HepG2 (cell line): Measurements from ENCODE around the gene KLHL12. TPM values are rescaled to one million over a fixed set of nuclear protein-coding genes. Genes with fewer than 3 reads are reported as not detected.

Source experiments
- ADNP ChIP-seq: sonication (generic); formaldehyde crosslinking; IDR thresholded peaks from 2 replicates; pipeline ENCODE4 v1.4.0; 2020; ENCODE audit warnings: missing genetic modification reagents
- AHR ChIP-seq: IDR thresholded peaks from 2 replicates; pipeline ENCODE4 v1.6.1; 2018; ENCODE audit warnings: missing genetic modification reagents, missing compliant biosample characterization
- ARNT2 ChIP-seq: sonication (generic); formaldehyde crosslinking; IDR thresholded peaks from 2 replicates; pipeline ENCODE4 v1.8.0; 2022; ENCODE audit warnings: mild to moderate bottlenecking, low read depth, missing genetic modification reagents, moderate library complexity
- CREM ChIP-seq, 2 experiments: sonication (generic) in 1 of 2; formaldehyde crosslinking in 1 of 2; IDR thresholded peaks; 2 replicates each; pipeline versions ENCODE4 v1.4.0 to v1.6.1; 2016 to 2020; ENCODE audit warnings: antibody characterized with exemption in 1 of 2, mild to moderate bottlenecking in 1 of 2, missing genetic modification reagents in 1 of 2
- FOXA1 ChIP-seq, 2 experiments: fragments of 450-650 bp in 1 of 2; sonication (generic) in 1 of 2; formaldehyde crosslinking in 1 of 2; IDR thresholded peaks; 2 replicates each; pipeline versions ENCODE4 v1.4.0 to v1.6.1; 2016 to 2020; ENCODE audit warnings: missing genetic modification reagents in 1 of 2
- NFKBIZ ChIP-seq: IDR thresholded peaks from 2 replicates; pipeline ENCODE4 v1.6.1; 2018; ENCODE audit warnings: missing genetic modification reagents, missing compliant biosample characterization
- NR2F1 ChIP-seq, 2 experiments: fragments of 450-650 bp in 1 of 2; formaldehyde crosslinking in 1 of 2; IDR thresholded peaks; 2 replicates each; pipeline versions ENCODE4 v1.5.0 to v1.6.1; 2016 to 2020; ENCODE audit warnings: mild to moderate bottlenecking in 1 of 2, missing compliant biosample characterization in 1 of 2, missing genetic modification reagents in 1 of 2, moderate library complexity in 1 of 2
- NR3C1 ChIP-seq: sonication (generic); formaldehyde crosslinking; IDR thresholded peaks from 2 replicates; pipeline ENCODE4 v1.4.0; 2020; ENCODE audit warnings: missing genetic modification reagents
- PTBP1 ChIP-seq: fragments of 200-400 bp; formaldehyde crosslinking; IDR thresholded peaks from 2 replicates; pipeline ENCODE4 v1.6.1; 2018; ENCODE audit warnings: low read length, low read depth; ENCODE audit not compliant: poor library complexity, severe bottlenecking
- RFX5 ChIP-seq: IDR thresholded peaks from 2 replicates; pipeline ENCODE4 v1.6.1; 2011; ENCODE audit warnings: low read depth, low read length, improper control_type of control experiment
- SALL2 ChIP-seq: sonication (generic); formaldehyde crosslinking; IDR thresholded peaks from 2 replicates; pipeline ENCODE4 v1.8.1; 2023; ENCODE audit warnings: mild to moderate bottlenecking, missing genetic modification reagents, inconsistent platforms
- ZNF660 ChIP-seq: sonication (generic); formaldehyde crosslinking; IDR thresholded peaks from 2 replicates; pipeline ENCODE4 v1.5.1; 2020; ENCODE audit warnings: mild to moderate bottlenecking, low read depth, missing genetic modification reagents, borderline replicate concordance
- ZNF839 ChIP-seq: sonication (generic); formaldehyde crosslinking; IDR thresholded peaks from 2 replicates; pipeline ENCODE4 v1.4.0; 2020; ENCODE audit warnings: missing genetic modification reagents, mild to moderate bottlenecking, borderline replicate concordance
- polyA plus RNA-seq, 8 experiments: library from polyadenylated mRNA; depleted of rRNA in 3 of 8; stranded (reverse) in 7 of 8; unstranded in 1 of 8; fragments of >200 nt; fragmentation: Illumina TruSeq in 4 of 8; extraction: Trizol in 4 of 8; gene quantifications; 2 replicates each; pipeline versions ENCODE4 v1.2.1 to v1.2.3, GENCODE V29; 2011 to 2016; ENCODE audit warnings: low read depth in 4 of 8, missing spikeins in 1 of 8, mixed read lengths in 1 of 8; ENCODE audit not compliant: insufficient read depth in 1 of 8
- total RNA-seq, 5 experiments: library from RNA; depleted of rRNA; stranded (reverse); fragments of >200 nt; fragmentation: Illumina TruSeq; extraction: Trizol; gene quantifications; 2 replicates each; pipeline ENCODE4 v1.2.3, GENCODE V29; 2016; ENCODE audit warnings: low read depth in 1 of 5
- TF ChIP-seq, protein P1 (sequence below): sonication (generic); formaldehyde crosslinking; IDR thresholded peaks from 2 replicates; pipeline ENCODE4 v1.5.1; 2020; ENCODE audit warnings: mild to moderate bottlenecking, missing genetic modification reagents, moderate library complexity
- TF ChIP-seq, protein P2 (sequence below): IDR thresholded peaks from 2 replicates; pipeline ENCODE4 v1.6.1; 2018; ENCODE audit warnings: missing genetic modification reagents
- TF ChIP-seq, protein P3 (sequence below): sonication (generic); formaldehyde crosslinking; IDR thresholded peaks from 2 replicates; pipeline ENCODE4 v1.8.0; 2022; ENCODE audit warnings: mild to moderate bottlenecking, missing genetic modification reagents, borderline replicate concordance
- TF ChIP-seq, protein P4 (sequence below): sonication (generic); formaldehyde crosslinking; IDR thresholded peaks from 2 replicates; pipeline ENCODE4 v1.5.1; 2020; ENCODE audit warnings: missing genetic modification reagents, mild to moderate bottlenecking, borderline replicate concordance
- TF ChIP-seq, protein P5 (sequence below): sonication (generic); formaldehyde crosslinking; IDR thresholded peaks from 2 replicates; pipeline ENCODE4 v1.4.0; 2020; ENCODE audit warnings: mild to moderate bottlenecking, missing genetic modification reagents

Gene KLHL12
- total and polyA plus RNA-seq, 2 of the 13 experiments (the other 11 are each of a cell fraction or from before 2014, with no cell fraction given), result 19.2 to 25.2 TPM

DNA sequence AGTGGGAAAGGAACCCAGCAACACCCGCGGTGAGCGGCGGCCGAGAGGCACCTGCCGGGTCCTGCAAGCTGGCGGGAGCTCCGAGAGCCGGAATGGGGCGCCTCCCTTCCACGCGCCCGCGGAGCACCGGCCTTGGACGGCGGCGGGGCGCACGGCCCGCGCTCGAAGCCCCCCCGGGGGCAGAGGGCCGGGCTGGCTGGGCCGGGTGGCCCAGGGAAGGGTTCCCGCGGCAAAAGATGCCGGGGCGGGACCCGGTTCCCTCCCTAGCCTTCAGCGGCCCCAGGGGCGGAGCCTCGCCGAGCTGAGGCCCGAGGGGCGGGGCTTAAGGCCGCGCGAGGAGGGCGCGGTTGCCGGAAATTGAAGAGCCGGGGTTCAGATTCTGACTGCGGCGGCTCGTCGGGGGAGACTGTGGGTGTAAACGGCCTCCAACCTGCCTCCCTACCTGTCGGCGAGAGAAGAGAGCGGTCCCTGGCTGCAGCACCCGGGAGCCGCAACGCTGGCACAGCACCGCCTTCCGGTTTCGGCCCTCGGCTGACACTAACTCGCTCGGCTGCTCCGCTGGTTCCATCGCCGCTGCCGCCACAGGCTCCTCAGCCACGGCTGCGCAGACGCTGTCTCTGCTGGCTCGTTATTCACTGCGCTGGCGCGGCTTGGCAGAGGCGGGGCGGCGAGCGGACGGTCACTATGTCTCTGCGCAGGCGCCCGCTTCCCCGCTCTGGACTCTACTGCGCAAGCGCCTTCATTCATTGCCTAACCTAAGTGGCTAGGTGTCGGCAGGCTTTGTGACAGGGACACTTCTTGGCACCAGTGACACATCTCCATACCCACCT, 38.3 kb downstream of the KLHL12 start, which contains the start of gene RABIF (continued):
- TF ChIP-seq ZNF839 (CRISPR knock-in tag) (no peak), SALL2 (peak; percentile 84), ARNT2 (CRISPR knock-in tag) (peak; percentile 83; the same call in 1 of the 2 replicates), NR2F1 (CRISPR knock-in tag; IDR thresholded peaks at IDR 0.05) (no peak), RFX5 (no peak), CREM (IDR thresholded peaks at IDR 0.05) (no peak), CREM (CRISPR knock-in tag; IDR thresholded peaks at IDR 0.05) (no peak), ZNF660 (CRISPR knock-in tag) (no peak), PTBP1 (no peak), NR3C1 (CRISPR knock-in tag) (no peak), AHR (no peak), ADNP (CRISPR knock-in tag) (no peak), NFKBIZ (CRISPR knock-in tag) (no peak; the same call in 1 of the 2 replicates), FOXA1 (IDR thresholded peaks at IDR 0.05) (no peak), FOXA1 (CRISPR knock-in tag; IDR thresholded peaks at IDR 0.05) (no peak)
- TF ChIP-seq, protein P1, sequence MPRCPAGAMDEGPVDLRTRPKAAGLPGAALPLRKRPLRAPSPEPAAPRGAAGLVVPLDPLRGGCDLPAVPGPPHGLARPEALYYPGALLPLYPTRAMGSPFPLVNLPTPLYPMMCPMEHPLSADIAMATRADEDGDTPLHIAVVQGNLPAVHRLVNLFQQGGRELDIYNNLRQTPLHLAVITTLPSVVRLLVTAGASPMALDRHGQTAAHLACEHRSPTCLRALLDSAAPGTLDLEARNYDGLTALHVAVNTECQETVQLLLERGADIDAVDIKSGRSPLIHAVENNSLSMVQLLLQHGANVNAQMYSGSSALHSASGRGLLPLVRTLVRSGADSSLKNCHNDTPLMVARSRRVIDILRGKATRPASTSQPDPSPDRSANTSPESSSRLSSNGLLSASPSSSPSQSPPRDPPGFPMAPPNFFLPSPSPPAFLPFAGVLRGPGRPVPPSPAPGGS (CRISPR knock-in tag), result peak; percentile 84
- TF ChIP-seq, protein P2, sequence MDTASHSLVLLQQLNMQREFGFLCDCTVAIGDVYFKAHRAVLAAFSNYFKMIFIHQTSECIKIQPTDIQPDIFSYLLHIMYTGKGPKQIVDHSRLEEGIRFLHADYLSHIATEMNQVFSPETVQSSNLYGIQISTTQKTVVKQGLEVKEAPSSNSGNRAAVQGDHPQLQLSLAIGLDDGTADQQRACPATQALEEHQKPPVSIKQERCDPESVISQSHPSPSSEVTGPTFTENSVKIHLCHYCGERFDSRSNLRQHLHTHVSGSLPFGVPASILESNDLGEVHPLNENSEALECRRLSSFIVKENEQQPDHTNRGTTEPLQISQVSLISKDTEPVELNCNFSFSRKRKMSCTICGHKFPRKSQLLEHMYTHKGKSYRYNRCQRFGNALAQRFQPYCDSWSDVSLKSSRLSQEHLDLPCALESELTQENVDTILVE (CRISPR knock-in tag), result peak; percentile 68; the same call in 1 of the 2 replicates
- TF ChIP-seq, protein P3, sequence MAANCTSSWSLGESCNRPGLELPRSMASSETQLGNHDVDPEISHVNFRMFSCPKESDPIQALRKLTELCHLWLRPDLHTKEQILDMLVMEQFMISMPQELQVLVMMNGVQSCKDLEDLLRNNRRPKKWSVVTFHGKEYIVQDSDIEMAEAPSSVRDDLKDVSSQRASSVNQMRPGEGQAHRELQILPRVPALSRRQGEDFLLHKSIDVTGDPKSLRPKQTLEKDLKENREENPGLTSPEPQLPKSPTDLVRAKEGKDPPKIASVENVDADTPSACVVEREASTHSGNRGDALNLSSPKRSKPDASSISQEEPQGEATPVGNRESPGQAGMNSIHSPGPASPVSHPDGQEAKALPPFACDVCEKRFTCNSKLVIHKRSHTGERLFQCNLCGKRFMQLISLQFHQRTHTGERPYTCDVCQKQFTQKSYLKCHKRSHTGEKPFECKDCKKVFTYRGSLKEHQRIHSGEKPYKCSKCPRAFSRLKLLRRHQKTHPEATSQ (CRISPR knock-in tag), result peak; percentile 83; the same call in 1 of the 2 replicates
- TF ChIP-seq, protein P4, sequence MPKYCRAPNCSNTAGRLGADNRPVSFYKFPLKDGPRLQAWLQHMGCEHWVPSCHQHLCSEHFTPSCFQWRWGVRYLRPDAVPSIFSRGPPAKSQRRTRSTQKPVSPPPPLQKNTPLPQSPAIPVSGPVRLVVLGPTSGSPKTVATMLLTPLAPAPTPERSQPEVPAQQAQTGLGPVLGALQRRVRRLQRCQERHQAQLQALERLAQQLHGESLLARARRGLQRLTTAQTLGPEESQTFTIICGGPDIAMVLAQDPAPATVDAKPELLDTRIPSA (CRISPR knock-in tag), result no peak
- TF ChIP-seq, protein P5, sequence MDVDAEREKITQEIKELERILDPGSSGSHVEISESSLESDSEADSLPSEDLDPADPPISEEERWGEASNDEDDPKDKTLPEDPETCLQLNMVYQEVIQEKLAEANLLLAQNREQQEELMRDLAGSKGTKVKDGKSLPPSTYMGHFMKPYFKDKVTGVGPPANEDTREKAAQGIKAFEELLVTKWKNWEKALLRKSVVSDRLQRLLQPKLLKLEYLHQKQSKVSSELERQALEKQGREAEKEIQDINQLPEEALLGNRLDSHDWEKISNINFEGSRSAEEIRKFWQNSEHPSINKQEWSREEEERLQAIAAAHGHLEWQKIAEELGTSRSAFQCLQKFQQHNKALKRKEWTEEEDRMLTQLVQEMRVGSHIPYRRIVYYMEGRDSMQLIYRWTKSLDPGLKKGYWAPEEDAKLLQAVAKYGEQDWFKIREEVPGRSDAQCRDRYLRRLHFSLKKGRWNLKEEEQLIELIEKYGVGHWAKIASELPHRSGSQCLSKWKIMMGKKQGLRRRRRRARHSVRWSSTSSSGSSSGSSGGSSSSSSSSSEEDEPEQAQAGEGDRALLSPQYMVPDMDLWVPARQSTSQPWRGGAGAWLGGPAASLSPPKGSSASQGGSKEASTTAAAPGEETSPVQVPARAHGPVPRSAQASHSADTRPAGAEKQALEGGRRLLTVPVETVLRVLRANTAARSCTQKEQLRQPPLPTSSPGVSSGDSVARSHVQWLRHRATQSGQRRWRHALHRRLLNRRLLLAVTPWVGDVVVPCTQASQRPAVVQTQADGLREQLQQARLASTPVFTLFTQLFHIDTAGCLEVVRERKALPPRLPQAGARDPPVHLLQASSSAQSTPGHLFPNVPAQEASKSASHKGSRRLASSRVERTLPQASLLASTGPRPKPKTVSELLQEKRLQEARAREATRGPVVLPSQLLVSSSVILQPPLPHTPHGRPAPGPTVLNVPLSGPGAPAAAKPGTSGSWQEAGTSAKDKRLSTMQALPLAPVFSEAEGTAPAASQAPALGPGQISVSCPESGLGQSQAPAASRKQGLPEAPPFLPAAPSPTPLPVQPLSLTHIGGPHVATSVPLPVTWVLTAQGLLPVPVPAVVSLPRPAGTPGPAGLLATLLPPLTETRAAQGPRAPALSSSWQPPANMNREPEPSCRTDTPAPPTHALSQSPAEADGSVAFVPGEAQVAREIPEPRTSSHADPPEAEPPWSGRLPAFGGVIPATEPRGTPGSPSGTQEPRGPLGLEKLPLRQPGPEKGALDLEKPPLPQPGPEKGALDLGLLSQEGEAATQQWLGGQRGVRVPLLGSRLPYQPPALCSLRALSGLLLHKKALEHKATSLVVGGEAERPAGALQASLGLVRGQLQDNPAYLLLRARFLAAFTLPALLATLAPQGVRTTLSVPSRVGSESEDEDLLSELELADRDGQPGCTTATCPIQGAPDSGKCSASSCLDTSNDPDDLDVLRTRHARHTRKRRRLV (CRISPR knock-in tag), result no peak
